SKM-1 treated with dmso at 0.1 percent for 144 hours (cell line): ENCODE measurements around the gene MRGPRD.
"Not testable (repeated sequence)": the region's sequence is repeated elsewhere in the genome, so short reads cannot be mapped to it uniquely, and the experiment has no call there.

Source experiments
- DNase-seq: peaks from one replicate; lab custom pipeline; 2025; ENCODE audit not compliant: unreplicated experiment; lab: John Stamatoyannopoulos, UW

Gene MRGPRD

DNA sequence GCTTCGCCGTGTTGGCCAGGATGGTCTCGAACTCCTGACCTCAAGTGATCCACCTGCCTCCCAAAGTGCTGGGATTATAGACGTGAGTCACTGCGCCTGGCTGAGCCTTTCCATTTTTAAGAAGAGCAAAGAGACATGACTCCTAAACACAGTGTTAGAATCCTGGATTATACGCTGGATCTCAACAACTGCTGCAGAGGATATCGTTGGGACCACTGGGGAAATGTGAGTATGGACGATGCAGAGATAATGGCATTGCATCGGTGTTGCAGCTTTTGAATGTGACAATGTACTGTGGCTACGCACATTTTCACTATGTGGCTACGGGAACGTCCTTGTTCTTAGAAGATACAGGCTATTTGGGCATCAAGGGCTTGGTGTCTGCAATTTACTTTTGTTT lies 26.0 kb upstream of the MRGPRD start:
- no peak for DNase-seq

DNA sequence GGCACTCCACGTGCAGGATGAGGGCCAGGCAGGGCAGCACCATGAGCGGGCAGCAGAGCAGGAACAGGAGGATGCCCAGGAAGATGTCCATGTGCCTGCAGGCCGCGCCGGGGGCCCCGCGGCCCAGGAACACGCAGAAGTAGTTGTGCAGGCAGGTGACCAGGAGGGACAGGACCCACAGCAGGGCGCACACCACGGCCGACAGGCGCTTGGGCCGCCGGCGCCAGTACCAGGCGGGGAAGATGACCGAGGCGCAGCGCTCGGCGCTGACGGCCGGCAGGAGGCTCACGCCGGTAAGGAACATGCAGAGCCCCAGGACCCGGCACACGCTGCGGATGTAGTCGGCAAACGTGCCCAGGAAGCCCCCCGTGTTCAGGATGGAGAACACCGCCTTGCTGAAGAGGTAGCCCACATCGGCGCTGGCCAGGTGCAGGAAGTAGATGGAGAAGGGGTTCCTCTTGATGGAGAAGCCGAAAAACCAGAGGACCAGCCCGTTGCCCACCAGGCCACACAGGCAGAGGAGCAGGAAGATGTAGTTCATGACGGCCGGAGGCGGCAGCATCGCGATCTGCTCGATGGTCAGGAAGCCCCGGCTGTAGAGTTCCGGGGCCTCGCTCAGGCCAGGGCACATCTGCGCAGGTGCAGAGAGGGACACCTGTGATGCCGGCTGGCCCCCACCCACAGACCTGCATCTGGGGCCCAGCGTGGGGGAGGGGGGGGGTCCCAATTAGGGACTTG lies 25.0 kb upstream of the MRGPRD start:
- DNase-seq: no peak

DNA sequence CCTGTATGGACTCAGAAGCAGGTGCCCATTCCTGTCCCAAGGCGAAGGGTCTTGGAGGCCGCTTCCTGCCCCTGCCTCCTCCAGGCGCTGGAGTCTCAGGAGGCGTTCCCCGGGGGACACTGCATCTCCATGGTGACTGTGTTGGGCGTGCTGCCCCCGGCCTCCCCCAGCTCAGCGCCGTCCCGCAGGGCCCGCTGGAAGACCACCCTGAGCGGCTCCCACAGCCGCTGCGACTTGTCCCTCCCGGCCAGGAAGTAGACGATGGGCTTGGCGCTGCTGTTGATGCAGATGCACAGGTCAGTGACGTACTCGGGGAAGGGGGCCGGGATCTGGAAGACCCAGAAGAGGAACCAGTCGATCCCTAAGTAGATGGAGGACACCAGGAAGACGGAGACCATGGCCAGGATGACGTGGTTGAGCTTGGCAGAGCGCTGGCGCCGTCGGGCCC lies 24.4 kb upstream of the MRGPRD start:
- no peak for DNase-seq

DNA sequence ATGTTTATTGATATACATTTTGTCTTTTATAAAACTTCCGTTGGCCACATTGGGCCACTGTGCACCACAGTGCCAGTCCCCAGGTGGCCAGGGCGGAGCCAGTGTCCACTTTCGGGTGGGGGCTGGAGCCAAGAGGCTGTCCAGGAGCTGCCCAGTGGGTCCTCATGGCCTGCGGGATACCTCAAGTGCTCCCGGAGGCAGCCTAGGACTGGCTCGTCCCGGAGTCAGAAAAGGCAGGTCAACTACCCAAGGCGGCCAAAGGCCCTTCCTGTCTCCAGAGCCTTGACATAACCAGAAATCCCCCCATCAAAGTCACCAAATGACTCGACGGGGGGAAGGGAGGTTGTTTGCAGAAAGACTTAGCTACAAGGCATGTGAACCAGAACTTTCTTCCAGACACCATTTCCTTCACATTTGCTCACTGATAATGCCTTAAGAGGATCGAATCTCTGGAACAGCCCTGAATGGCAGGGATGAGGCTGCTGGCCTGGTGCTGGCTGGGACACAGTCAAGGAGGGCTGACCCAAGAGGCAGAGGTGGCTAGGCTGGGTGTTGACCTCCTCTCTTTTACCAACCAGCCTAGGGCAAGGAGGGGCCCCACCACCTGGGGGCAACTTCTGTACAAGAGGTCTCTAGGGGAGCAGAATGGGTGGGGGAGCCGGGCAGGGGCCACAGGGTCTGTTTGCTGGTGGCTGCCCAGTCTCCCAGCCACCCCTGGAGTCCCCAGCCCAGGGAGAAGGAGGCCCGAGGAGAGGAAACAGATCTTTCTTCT lies 23.8 kb upstream of the MRGPRD start:
- no peak for DNase-seq

DNA sequence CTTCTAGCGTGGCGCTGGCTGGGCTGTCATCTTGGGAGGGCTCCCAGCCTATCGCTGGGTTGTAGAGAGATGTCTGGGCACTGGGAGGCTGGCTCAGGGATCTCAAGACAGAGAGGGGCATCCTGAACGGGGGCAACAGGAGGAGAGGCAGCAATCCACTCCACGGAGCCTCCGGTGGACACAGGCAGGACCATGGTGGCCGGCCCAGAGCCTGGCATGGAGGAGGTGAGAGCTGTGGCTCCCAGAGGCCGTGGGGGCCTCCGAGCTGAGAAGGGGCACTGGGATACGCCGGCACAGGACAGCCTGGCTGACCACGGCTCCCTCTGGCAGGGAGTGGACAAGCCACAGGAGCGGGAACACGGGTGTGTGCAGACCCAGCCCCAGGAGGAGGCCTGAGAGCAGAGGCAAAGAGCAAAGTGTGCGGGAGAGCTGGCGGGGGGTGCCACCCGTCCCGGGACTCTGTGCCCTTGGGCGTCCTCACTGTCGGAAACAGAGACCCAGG lies 23.1 kb upstream of the MRGPRD start:
- no peak for DNase-seq

DNA sequence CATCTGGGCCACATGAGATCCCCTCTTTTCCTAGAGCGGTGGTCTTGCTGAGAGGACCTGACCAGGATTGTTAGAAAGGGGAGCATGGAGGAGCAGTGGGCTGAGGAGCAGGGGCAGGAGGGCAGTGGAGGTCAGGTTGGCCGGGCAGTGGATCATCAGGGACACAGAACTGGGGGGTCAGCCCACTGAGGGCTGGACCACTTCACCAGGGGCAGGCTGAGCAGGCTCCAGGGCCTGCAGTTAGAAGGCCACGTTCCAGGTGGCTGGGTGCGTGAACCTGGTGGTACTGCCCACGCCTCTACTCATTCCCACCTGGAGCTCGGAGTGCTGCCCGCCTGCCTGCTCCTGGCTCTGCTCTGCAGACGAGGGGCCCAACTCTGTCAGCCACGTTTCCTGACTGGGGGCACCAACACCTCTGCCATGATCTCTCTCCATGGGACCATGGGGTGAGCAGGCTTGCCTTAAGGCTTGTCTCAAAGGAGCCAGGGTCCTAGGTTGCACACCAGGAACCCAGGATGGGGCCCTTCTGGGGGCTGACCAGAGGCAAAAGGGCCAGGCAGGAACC lies 22.6 kb upstream of the MRGPRD start:
- DNase-seq: no peak

DNA sequence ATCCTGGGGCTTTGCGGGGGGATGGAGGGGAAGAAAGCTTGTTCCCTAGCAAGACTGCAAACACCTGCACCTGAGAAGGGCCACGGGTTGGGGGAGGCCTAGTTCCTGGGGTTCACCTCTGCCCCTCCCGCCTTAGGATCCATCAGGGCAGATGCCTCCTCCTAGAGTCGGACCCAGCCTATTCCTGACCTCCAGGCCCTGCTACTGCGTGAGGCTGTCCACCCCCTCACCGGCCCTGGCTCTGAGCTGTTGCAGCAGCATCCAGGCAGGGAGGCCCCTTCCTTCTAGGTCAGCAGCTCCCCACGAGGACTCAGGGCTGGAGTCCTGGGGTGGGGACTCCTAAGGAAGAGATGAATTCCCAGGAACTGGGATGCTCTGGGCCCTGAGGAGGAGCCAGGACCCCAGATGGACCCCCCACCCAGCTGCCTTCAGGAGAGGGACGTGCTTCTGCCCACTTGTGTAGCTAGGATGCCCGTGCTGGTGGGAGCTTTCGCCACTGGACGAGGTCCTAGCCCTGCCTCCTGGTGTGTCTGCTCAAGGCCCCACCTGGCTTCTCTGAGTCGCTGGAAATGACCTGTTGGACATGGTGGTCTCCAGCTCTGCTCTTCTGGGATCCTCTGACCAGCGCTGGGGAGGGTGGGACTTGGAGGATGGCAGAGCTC lies 21.9 kb upstream of the MRGPRD start:
- no peak for DNase-seq

DNA sequence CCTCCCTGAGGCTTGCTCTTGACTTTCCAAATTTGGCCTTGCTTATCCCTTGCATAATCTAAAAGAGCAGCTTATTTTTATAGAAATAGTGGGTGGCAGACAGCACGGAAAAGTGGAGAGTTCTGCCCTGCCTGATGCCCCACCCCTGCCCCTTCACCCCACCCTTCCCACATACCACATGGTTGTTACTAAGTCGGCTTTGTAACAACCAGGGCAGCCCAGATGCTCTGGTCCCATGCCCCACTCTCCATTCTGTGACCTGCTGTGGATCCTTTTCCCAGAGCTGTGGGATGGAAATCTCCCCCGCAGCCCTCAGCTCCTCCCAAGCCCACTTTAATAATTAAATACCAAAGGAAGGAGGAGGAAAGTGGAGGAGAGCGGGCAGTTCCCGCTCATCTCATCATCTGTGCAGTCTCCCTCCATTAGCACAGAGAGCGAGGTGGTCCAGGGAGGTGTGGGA lies 21.4 kb upstream of the MRGPRD start:
- no peak for DNase-seq

DNA sequence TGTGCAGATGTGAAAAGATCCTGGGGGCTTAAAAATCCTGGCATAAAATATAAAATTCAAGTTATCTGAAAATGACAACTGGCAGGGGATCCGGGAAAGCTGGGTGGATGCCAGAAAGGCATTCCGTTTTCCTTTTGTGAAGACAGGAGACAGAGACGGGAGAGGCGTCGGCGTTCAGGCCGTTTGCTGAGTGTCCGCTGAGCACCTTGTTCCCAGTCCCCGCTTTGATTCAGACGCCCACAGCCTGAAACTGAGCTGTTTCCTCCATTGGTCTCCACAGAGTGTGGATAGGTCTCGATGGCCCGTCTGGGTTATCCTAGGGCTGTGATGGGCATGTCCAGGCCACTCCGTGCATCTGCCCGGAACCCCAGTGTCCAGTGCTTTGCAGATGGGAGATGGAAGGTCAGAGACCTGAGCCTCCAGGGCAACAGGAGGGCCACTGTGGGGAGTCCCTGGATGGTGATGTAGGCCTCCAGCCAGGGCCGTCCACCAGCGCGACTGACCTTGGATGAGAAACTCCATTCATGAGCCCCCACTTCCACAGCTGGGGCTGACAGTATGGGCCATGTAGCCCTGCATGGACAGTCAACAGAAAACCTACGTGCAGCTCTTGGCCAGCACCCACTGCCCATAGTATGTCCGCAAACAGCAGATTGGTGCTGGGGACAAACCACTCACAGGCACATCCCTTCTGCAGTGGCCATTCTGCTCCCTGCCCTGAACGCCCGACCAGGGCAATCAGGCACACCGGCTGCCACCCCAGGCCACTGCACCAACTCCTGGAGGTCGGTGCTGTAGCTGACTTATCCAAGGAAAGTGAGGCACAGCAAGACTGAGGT lies 20.7 kb upstream of the MRGPRD start:
- no peak for DNase-seq

DNA sequence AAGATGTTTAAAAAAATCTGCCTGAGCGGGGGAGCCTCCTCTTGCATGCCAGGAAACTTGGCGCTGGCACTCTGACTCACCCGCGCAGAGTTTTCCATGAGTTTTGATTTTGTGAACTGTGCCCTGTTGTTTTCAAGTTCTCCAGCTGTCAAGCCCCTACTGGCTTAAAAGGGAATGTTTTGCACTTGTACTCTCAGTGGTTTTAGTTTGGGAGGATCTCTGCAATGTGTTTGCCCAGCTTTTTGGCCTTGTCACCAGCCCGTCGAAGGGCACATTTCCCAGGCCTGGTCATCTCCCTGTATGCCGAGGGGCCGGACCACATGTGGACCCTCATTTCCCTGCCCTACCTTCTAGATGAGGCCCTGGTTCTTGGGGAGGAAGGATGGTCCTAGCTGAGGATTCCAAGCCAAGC lies 20.1 kb upstream of the MRGPRD start:
- DNase-seq: no peak

DNA sequence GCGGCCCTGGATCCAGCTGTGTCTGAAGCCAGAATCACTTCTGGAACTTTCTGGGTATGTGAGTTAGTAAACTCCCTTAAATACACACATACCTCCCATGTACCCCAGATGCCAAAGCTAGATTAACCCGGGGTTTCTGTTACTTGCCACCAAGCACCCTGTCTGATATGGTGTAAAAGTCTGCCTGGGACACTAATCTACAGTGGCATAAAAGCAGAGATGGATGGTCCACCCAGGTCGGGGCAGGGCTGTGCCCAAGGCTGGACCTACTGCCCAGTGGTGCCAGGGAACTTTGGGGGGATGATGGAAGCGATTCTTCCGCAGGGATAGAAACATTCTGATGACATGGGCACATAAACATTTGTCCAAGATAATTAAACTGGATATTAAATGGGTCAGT lies 19.6 kb upstream of the MRGPRD start:
- no peak for DNase-seq

DNA sequence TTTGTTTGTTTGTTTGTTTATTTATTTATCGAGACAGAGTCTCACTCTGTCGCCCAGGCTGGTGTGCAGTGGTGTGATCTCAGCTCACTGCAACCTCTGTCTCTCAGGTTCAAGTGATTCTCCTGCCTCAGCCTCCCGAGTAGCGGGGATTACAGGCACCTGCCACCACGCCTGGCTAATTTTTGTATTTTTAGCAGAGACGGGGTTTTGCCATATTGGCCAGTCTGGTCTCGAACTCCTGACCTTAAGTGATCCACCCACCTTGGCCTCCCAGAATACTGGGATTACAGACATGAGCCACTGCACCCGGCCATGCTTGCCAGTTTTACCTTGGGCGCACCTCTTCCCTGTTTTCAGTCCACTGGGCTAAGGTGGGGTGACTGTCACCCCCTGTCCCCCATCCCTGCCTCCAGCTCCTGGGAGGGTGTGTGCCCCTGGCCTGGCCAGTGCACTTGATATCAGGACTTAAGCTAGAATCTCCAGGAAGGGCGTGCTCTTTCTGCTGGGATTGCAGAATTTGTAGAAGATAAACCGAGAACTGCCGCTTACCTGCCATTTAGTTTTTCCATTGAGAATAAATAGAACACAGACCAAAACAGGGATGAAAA lies 19.1 kb upstream of the MRGPRD start:
- DNase-seq: not testable (repeated sequence)

DNA sequence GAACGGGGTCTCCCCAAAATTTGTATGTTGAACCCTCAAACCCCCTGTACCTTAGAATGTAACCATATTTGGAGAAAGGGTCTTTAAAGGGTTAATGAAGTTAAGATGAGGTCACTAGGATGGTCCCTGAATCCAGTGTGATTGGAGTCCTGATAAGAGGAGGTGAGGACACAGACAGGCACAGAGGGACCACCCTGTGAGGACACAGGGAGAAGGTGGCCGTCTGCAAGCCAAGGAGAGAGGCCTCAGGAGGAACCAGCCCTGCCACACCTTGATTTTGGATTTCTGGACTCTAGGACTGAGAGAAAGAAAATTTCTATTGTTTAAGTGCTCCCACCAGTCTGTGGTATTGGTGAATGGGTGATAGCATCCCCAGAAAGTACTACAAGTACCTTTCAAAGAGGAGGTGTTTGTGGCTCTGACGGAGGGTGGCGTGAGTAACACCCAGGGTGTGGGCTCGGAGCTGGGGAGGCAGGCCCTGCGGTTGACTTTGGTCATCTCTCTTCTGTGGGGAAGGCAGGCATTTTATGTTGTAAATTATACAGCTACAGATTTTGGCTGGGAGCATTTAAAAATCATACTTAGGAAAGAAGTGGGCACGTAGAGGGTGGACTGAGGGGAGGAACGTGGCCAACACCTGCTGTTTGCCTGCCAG lies 18.4 kb upstream of the MRGPRD start:
- no peak for DNase-seq

DNA sequence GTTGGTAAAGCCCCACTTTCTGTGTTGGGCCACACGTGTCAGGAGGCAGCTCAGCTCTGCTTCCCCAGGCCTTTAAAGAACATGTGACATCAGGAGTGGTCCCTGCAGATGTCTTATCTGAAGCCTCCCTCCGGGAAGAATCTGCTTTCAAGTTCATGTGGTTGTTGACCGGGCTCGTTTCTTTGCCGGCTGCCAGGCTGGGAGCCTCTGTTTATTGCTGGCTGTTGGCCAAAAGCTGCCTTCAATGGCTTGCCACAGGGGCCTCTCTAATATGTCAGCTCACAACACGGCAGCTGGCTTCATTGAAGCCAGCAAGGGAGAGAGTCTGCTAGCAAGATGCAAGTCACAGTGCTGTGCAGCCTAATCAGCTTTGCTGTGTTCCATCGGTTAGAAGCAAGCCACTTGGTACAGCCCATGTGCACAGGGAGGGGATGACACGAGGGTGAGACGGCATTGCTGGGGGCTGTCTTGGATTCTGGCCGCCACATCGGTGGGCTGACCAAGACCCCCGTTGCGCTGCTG lies 17.7 kb upstream of the MRGPRD start:
- DNase-seq: no peak

DNA sequence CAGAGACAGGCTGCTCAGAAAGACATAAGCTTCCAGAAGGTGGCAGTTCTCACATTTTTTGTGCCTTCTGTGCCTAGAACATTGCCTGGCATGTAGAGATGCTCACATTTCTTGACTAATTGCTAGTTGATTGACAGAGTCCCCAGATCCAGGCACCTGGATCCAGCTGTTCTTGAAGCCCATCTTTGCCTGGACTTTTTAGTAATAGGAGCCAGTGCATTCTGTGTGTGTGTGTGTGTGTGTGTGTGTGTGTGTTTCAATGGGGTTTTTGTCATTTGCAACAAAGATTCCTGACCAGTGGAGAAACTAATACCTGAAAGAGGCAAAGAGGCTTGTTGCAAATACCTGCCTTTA lies 17.2 kb upstream of the MRGPRD start:
- DNase-seq: no peak

DNA sequence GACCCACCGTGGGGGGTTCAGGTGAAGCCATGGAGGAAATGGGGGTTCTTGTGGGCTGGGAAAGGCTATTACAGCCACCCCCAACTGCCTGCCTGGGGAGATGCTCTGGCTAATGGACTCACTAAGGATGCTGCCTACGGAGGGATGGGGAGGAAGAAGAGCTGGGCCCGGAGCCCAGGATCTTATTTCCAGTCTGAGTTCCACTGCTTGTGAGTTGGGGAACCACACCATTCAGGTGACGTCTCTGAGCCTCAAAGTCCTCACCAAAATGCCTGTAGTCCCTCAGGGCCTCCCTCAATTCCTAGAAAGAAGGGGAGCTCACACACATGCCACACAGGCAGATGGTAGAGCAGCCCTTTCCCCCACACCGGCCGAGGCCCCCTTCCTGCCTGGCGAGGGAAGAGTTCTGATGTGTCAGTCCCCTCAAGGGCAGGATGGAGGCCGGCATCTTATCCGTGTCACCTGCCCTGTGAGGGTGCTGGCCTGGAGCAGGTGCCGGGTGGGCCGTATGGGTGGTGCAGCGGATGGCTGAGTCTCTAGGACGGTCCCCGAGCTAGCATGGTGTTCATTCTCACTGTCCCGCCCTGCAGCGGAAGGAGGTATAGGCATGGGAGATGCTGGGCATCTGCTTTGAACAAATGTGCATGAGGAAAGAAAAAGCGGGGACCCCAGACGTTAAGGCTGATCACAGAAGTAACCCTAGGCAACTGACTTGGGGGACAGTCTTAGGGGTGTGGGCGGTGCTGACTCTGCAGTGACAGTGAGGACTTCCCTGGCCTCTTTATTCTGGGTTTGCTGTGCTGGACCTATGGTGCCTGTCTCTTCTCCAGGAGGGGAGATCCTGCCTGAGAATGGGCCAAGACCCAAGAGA lies 16.6 kb upstream of the MRGPRD start:
- DNase-seq: no peak

DNA sequence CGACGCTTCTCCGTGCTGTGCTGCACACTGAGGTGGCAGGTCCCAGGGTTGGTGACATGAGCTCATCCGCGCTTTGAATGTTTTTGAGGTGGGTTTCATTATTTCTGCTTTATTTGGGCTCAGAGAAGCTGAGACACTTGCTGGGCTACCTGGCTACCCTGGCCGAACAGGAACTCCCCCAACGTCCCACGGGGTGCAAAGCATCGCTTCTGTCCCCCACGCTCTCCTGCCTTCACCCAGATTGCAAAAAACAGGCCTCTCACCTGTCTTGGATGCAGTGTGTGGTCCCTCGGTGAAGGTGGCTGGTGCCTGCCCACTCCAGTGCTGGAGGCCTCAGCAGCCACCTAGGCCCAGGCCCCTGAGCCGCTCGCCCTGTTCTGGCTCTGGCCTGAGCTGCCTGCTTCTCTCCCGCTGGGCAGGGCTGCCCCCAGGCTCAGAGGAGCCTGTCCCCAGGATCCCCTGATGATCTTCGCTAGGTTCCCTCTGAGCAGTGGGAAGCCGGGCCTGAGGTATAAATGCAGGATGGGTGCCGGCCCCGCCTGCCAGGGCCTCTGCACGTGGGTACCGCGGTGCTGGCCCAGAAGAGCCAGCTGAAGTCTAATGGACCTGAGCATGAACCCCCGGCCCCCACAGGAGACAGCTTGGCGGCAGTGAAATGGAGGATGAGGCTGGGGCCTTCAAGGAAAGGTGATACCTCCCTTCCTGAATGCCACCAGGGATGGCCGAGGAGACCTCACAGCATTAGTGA lies 15.8 kb upstream of the MRGPRD start:
- DNase-seq: no peak

DNA sequence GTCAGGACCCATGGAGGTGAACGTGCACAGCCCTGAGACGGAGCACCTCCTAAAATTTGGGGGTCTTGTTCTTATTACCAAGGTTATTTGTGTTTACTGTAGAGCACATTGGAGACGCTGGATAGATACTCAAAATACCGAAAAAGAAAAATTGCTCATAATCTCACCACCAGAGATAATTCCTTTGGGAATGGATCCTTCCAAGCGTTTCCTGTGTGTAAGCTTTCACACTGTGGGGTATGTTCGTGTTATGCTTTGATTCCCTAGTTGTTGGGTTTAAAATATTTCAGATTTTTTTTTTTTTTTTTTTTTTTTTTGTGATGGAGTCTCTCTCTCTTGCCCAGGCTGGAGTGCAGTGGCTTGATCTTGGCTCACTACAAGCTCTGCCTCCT lies 14.1 kb upstream of the MRGPRD start:
- no peak for DNase-seq
